GM12801 (cell line): Measurements from ENCODE around the gene GFRA1.

Experiments
- CTCF ChIP-seq: IDR thresholded peaks from one replicate; pipeline ENCODE4 v1.5.1; 2011; ENCODE audit warnings: control low read depth; ENCODE audit not compliant: insufficient read length; ENCODE audit errors: extremely low read depth

GFRA1 gene

DNA sequence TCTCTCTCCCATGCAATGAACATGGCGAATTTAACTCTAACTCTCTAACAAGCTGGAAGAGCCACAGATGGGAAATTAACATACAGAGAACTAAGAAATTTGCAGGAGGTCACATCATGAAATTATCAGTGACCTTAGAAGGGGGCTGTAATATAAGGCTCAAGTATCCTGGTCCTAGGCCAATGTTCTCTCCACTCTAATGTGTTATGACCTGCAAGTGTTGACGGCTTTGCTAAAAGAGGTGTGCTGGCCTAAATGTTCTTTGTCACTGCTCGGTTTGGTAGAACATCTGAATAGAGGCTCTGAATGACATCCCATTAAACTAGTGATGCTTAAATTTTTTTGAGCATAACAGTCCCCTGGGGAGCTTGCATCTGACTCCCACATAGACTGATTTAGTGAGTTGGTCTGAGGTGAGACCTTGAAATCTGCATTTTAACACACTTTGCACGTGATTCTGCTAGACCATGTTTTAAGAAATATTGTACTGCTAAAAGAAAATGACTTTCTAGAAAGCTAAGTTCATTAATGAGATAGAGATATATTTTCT, 129.3 kb downstream of the GFRA1 start:
- TF ChIP-seq CTCF, result no peak

DNA sequence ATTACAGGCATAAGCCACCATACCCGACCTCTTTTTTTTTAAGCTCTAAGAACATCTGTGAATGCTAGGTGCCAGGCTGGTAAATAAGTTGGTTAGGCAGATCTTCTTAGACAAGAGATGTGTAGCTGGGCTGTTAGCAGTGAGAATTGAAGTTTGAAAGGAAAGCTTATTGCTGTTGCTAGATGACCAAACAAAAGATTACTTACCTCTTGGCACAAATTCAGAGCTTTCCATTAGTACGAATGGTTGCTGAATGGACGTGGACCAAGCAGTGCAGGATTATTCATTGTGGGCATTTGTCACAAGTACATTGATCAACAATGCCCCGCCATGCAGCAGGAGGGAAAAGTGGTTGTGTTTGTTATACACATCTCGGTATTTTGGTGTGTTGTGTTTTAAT, 131.2 kb downstream of the GFRA1 start:
- TF ChIP-seq CTCF, result no peak

DNA sequence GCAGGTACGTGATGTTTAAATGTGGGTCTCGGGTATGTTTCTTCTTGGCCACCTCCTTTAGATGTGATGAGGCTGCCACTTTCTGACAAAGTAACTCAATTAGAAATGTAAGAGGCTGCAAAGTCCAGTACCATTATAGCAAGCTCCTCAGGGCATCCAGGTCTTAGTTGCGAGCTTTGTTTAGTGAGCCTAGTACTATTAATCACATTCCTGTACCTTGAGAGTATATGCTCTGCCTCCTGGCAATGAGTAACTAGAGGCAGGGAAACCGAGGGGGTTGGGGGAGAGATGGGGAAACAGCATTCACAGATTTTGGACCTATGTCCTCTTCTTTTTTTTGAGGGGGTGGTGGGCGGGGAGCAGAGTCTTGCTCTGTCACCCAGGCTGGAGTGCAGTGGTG, 131.8 kb downstream of the GFRA1 start:
- TF ChIP-seq CTCF, result no peak

DNA sequence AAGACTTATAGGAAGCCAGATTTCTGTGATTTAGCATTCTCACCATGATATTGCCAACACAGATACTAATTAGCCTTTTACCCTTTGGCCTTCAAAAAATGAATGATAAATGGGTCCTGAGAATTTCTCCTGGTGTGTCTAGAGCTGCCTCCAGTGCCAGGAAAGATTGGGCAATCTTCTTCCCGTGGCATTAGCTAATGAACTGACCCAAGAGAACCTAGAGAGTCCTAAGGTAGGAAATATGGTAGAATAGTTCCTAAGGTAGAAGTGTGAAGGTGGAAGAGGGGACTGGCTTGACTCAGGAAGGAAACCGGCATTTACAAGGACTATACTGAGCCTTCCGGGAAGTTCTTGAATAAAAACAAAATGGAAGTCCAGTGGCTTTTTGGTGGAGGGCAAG, 133.1 kb downstream of the GFRA1 start:
- no peak for TF ChIP-seq CTCF

DNA sequence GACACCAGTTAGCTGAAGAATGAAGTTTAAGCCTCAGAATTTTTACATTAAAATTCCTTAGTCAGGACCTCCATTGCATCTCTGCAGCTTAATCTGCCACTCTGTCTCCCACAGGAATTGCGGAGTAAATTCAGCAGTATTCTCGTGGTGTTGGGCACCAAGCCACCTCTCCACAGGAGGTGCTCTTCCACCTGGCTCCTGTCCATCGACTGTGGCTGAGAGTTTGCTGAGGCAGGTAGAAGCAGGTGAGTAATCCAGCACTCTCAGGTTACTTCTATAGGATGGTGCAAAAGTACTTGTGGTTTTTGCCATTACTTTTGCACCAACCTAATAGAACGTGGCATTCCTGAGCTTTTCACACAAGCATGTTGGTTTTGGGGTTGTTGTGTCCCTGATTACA, 134.1 kb downstream of the GFRA1 start:
- no peak for TF ChIP-seq CTCF

DNA sequence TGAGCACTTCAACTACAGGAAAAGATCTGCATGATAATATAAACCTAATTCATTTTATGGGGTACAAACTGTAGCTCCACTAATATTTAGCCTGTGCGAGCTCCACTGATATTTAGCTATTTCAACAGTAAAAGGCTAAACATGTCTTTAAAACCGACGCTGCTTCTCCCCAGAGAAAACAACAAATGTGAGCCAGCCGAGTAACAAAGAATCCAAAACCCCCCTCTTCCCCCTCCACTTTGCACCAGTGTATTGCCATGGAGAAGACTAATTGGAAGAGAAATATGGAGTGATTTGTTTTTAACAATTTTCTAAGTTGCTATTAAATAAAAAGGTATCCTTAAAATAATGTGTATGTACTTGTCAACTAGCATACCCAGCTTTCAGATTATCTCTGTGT, 136.7 kb downstream of the GFRA1 start:
- TF ChIP-seq CTCF, result no peak

- TF ChIP-seq CTCF, result no peak
Measured at GRCh38 chr10:116134322-116134721, 138.7 kb downstream of the GFRA1 start.

- TF ChIP-seq CTCF, result no peak
Measured at GRCh38 chr10:116133634-116134033, 139.4 kb downstream of the GFRA1 start.
